ENCODE results near the gene TNFRSF19.

DNA sequence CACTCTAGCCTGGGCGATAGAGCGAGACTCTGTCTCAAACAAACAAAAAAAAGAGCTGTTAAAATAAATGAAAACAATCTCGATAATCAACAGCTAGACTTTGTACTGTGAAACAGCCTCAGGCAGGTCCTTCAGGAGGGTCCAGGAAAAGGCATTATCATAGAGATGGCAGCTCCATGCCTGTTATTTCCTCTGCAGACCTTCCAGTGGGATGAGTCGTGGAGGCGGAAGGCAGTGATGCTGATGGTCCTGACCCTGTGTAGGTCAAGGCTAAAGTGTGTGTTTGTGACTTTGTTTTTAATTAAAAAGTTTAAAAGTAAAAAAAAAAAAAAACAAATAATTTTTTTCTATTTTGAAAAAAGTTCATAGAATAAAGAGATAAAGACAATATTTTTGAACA, 117.4 kb downstream of the TNFRSF19 start:
- TF ChIP-seq CTCF (conservative IDR thresholded peaks at IDR 0.05 in 1 of 2, IDR thresholded peaks at IDR 0.05 in 1 of 2; ENCODE audit: extremely low read depth in 1 of 2, insufficient read depth in 1 of 2, low read depth in 1 of 2, low read length in 2 of 2) (no peak), EZH2 (IDR thresholded peaks at IDR 0.05; ENCODE audit: borderline replicate concordance, low read length) (no peak)

All from mammary epithelial cell (primary cell).